Stimulated activated CD8-positive, alpha-beta memory T cell treated with anti-CD3 and anti-CD28 coated beads, Interleukin-12 subunit alpha, Interleukin-12 subunit beta, amount 100 ng/mL, for 4 hours (primary cell): Measurements from ENCODE around the gene KANSL1L.

ENCODE experiments used
- DNase-seq: peaks from one replicate; pipeline ENCODE4 v3.0.0-alpha.2; 2020; ENCODE audit warnings: low read depth

The KANSL1L gene

GRCh38 chr2:209993968-209994367 is 177.2 kb downstream of the KANSL1L start:
- no peak for DNase-seq

- DNase-seq: no peak
Observed at GRCh38 chr2:209990838-209991237, 180.4 kb downstream of the KANSL1L start.

GRCh38 chr2:209988010-209988409 is 183.2 kb downstream of the KANSL1L start:
- no peak for DNase-seq

GRCh38 chr2:209986415-209986814 is 184.8 kb downstream of the KANSL1L start:
- DNase-seq: no peak

- DNase-seq: no peak
Observed at GRCh38 chr2:209985874-209986273, 185.3 kb downstream of the KANSL1L start.

GRCh38 chr2:209984291-209984690 is 186.9 kb downstream of the KANSL1L start:
- no peak for DNase-seq

GRCh38 chr2:209977386-209978239 is 193.6 kb downstream of the KANSL1L start:
- DNase-seq: no peak

- no peak for DNase-seq
Observed at GRCh38 chr2:209976698-209977385, 194.4 kb downstream of the KANSL1L start.

GRCh38 chr2:209974576-209974975 is 196.6 kb downstream of the KANSL1L start:
- no peak for DNase-seq

GRCh38 chr2:209973328-209973727 is 197.9 kb downstream of the KANSL1L start:
- DNase-seq: no peak
